Peyer's patch (tissue), 4 donors: ENCODE results near the gene TNRC6B.

ENCODE experiments used
- CTCF ChIP-seq, 6 experiments: fragments of 450-650 bp in 4 of 6; fragments of 200-600 bp in 2 of 6; sonication (generic) in 1 of 6; IDR thresholded peaks; one replicate each; pipeline ENCODE4 v1.5.1; 2017 to 2019; ENCODE audit warnings: antibody characterized with exemption in 6 of 6, mild to moderate bottlenecking in 3 of 6, moderate library complexity in 1 of 6
- POLR2A ChIP-seq, 2 donors: fragments of 450-650 bp; IDR thresholded peaks; one replicate each; pipeline ENCODE4 v1.5.1; 2017; ENCODE audit warnings: antibody characterized with exemption in 2 of 2, mild to moderate bottlenecking in 2 of 2, moderate library complexity in 2 of 2

- TF ChIP-seq CTCF (IDR thresholded peaks at IDR 0.05) (no peak), POLR2A (IDR thresholded peaks at IDR 0.05) (no peak)
Measured at GRCh38 chr22:40289991-40290459, 112.3 kb downstream of the TNRC6B start.
